Kidney epithelial cell (primary cell): ENCODE measurements around the gene DGKD. TPM values are rescaled to one million over a fixed set of nuclear protein-coding genes. Genes with fewer than 3 reads are reported as not detected.

Experiments
- DNase-seq: peaks from one replicate; pipeline ENCODE4 v3.0.0-alpha.2; 2010; ENCODE audit warnings: low read depth
- H3K27me3 ChIP-seq: 2 replicates; pipeline ENCODE4 v1.6.0; 2011; ENCODE audit warnings: low read length; ENCODE audit not compliant: control insufficient read depth, insufficient read depth
- H3K36me3 ChIP-seq: 2 replicates; pipeline ENCODE4 v1.5.1; 2011; ENCODE audit warnings: low read length; ENCODE audit not compliant: control insufficient read depth, insufficient read depth
- H3K4me3 ChIP-seq: 2 replicates; pipeline ENCODE4 v1.5.1; 2011; ENCODE audit warnings: low read depth, mild to moderate bottlenecking, control low read depth, low read length
- total RNA-seq: library from RNA; depleted of rRNA; stranded (reverse); fragments of >200 nt; gene quantifications from 2 replicates; pipeline ENCODE4 v1.2.3, GENCODE V29; 2015
- TF ChIP-seq, protein P1 (sequence below): IDR thresholded peaks from 2 replicates; pipeline ENCODE4 v1.5.1; 2011; ENCODE audit warnings: mild to moderate bottlenecking, moderate library complexity, low read length, control low read depth, inconsistent platforms; ENCODE audit not compliant: insufficient read depth, poor library complexity, severe bottlenecking

DGKD gene
- total RNA-seq, 1 donor from 2014 or later = 16.0 TPM

DNA sequence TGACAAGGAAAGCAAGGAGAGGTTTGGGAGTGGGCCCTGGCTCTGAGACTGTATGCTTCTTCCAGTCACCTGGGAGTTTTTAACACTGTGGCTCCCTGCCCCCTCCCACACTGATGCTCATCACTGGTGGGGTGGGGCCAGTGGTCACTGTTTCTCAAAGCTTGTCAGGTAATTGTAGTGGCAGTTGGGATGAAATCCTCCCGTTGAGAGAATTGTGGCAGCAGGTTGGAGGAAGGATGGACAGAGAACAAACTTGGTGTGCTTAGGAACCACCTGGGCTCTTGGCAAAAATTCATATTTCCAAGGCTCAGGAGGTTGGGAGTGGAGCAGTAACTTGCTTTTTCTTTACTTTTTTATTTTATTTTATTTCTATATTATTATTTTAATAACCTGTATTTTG is 25.1 kb downstream of the DGKD start:
- no peak overlapping the region for H3K4me3 ChIP-seq
- DNase-seq = no peak
- TF ChIP-seq, protein P1, sequence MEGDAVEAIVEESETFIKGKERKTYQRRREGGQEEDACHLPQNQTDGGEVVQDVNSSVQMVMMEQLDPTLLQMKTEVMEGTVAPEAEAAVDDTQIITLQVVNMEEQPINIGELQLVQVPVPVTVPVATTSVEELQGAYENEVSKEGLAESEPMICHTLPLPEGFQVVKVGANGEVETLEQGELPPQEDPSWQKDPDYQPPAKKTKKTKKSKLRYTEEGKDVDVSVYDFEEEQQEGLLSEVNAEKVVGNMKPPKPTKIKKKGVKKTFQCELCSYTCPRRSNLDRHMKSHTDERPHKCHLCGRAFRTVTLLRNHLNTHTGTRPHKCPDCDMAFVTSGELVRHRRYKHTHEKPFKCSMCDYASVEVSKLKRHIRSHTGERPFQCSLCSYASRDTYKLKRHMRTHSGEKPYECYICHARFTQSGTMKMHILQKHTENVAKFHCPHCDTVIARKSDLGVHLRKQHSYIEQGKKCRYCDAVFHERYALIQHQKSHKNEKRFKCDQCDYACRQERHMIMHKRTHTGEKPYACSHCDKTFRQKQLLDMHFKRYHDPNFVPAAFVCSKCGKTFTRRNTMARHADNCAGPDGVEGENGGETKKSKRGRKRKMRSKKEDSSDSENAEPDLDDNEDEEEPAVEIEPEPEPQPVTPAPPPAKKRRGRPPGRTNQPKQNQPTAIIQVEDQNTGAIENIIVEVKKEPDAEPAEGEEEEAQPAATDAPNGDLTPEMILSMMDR = no peak
- no peaks in the 10 kb centered on the region for H3K36me3 ChIP-seq
- no peaks in the 10 kb centered on the region for H3K27me3 ChIP-seq

DNA sequence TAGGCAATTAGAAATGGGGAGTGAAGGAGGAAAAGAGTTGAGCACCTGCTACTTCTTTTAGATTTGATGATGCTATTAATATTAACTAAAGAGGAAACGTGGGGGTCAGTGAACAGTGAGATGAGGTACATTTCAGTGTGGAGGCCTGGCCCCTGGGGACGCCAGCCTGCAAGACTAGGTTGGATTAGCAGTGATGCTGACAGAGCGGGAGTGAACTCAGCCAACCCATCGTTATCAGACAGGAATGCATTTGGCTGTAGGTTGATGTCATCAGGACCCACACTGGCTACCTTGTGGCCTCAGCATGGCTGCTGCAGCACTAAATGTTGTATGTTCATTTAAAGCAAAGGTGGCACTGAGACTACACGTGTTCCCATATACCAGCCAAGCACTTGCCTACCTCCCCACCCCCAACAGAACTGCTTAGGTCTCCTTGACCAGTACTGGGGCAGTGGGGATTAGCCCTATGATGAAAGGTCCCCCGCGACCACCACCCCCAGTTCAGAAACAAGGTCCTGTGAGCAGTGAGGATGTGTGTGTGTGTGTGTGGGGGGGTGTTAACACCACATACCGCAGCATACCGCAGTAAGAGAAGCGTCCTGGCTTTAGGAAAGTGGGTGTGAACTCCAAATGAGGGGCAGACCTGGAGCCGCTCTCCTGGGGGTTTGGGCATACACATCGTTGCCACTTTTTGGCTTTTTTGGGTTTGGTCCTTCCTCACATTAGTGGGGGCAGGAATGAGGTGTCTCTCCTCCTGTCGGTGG is 26.0 kb downstream of the DGKD start:
- Histone ChIP-seq H3K27me3 (no peaks in the 10 kb centered on the region), H3K4me3 (no peak overlapping the region), H3K36me3 (no peaks in the 10 kb centered on the region)
- TF ChIP-seq, protein P1 = no peak
- DNase-seq = no peak

DNA sequence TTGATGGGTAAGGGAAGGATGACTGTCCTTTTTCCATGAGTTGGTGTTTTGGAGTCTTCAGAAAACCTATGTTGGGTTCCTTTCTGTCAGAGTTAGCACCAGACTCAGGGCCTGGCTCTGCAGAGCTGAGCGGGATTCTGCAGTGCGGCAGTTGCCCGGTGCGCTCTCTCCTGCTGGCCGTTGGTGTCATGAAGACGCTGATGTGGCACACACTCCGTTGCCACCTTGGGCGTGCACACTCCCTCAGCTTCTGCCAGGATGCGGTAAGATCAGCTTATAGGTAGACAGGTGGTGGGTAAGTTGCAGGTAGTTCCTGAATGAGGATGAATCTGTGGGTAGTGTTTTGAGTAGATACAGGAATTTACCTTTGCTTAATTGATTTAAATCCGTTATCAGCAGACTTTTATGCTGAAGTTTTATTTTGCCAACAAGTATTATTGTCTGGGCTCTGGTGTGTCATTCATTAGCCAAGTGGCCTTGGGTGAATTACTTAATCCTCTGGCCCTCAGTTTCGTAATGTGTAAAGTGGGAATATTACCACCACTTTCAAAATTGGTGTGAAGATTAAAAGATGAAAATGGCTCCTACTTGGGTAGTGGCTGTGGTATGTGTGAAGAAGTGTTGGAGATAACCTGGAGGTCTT is 26.8 kb downstream of the DGKD start:
- H3K4me3 ChIP-seq = no peak overlapping the region
- TF ChIP-seq, protein P1 = no peak
- H3K27me3 ChIP-seq = no peaks in the 10 kb centered on the region
- no peaks in the 10 kb centered on the region for H3K36me3 ChIP-seq
- DNase-seq = no peak

DNA sequence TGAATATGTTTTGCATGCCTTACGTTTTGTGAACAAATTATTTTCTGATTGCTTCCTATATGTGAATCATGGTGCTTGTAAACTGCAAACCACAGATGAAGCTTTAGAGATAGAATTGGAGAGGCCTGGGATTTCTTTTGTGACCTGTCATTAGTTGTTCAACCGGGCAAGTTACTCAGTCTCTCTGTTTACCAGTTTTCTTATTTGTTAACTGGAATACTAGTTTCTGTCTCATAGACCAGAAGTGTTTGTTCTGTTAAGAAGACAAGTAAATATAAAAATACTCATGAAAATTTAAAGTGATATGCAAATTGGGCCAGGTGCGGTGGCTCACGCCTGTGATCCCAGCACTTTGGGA is 27.3 kb downstream of the DGKD start:
- H3K27me3 ChIP-seq = no peaks in the 10 kb centered on the region
- H3K4me3 ChIP-seq = no peak overlapping the region
- TF ChIP-seq, protein P1 = no peak
- no peaks in the 10 kb centered on the region for H3K36me3 ChIP-seq
- no peak for DNase-seq

DNA sequence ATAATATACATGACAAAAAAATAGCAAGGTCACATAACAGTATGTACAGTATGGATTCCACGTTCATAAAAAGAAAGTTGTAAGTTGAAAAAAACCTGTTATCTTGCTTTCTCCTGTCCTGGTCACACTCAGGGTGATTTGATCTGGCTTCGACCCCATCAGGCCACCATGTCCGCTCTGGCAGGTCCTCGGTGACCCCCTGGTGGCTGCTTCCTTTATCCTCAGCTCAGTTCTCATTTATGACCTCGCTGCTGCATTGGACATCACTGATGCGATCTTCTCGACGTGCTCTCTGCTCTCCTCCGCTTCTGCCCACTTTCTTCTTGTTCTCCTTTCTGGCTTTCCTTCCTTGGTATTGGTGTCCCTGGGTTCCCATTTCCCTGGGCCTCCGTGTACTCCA is 29.7 kb downstream of the DGKD start:
- Histone ChIP-seq H3K4me3 (no peak overlapping the region), H3K36me3 (no peaks in the 10 kb centered on the region), H3K27me3 (no peaks in the 10 kb centered on the region)
- DNase-seq = no peak
- TF ChIP-seq, protein P1 = no peak

DNA sequence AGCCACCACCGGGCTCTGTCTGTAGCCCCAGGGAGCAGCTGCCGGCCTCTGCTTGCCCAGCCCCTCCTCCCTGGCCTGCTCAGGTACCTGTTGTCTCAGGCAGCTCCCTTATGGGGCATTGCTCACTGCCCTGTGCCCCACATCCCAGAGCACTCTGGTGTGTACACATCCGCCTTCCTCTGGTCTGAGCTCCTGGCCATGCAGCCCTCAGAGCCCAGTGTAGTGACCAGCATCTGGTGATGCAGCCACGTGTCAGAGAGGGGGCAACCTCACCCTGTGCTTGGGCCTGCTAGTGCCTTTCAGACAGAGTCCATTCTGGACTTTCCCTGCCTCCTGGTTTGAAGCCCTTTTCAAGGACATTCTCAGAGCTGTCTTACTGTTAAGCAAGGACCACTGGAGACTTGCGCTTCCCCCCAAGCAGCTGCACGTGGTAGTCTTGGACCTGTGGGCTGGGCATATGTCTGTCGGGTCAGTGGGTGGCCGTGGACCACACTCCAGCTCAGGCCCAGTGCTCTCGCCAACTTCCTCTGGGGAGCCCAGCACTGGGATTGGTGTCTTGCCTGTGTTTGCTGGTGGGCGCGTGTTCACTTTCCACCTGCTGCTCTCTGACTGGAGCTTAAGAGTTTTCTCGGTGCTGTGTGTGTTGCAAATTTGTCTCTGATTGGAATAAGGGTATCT is 30.7 kb downstream of the DGKD start:
- Histone ChIP-seq H3K36me3 (no peaks in the 10 kb centered on the region), H3K27me3 (no peaks in the 10 kb centered on the region), H3K4me3 (no peak overlapping the region)
- DNase-seq = no peak
- TF ChIP-seq, protein P1 = no peak
